ENCODE data around the gene OR9G1.
"Not testable (repeated sequence)": the region's sequence is repeated elsewhere in the genome, so short reads cannot be mapped to it uniquely, and the experiment has no call there.

OR9G1 gene, protein sequence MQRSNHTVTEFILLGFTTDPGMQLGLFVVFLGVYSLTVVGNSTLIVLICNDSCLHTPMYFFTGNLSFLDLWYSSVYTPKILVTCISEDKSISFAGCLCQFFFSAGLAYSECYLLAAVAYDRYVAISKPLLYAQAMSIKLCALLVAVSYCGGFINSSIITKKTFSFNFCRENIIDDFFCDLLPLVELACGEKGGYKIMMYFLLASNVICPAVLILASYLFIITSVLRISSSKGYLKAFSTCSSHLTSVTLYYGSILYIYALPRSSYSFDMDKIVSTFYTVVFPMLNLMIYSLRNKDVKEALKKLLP

DNA sequence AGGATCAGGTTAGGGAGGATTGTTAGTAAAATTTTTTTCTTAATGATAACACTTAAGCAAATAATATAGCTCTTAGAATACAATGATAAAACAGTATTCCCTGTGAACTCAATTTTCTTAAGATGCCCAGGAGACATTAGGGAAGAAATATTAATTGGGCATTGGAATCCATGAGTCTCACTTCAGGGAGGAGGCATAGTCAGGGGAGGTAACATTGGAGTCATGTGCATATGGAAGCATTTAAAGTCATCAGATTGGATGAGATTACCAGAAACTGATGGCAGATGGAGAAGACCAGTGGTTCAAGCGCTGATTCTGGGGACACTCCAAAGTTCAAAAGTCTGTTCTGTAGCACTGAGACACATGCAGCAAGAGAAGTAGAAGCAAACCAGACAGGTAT lies at the start of gene OR9G1:
Gene OR9G1 (plus strand): TSS at position 301 of the 400 bp plus-strand sequence. CDS start 1,293 bp downstream, outside the sequence.
- no peak for DNase-seq

DNA sequence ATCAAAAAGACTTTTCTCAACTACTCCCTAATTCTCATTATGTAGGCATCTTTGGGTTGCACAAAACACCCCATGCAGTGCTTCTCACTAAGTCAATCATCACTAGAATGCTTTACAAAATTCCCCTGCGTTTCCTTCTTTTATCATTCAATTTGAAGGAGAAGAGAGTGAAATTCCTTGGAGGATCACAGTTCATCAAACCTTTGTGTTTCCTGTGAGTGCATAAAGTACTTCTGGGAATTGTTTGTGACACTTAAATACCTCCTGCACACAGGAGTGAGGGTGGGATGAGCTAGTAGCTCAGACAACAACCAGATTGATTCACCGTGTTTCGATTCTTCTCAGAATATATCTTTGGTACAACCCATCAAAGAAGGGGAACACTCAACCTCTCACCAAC lies 39.1 kb upstream of the OR9G1 start:
- DNase-seq = no peak

DNA sequence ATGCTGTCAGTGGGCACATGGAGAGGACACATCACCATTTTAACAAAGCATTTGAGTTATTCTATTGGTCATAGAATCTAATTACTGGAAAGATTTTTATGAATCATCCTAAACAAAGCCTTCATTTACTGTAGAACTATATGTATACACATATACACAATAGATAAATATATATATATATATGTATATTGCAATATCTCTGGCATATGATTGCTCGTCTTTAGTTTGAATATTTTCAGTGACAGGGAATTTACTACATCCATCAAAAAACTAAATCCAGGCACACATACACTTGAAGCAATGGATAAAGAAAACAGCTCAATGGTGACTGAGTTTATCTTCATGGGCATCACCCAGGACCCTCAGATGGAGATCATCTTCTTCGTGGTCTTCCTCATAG lies 35.5 kb upstream of the OR9G1 start, which contains the start of gene OR5AR1:
Gene OR5AR1 (plus strand): TSS at position 301 of the 400 bp plus-strand sequence. CDS start 0 bp downstream, at position 301.
- DNase-seq = no peak

DNA sequence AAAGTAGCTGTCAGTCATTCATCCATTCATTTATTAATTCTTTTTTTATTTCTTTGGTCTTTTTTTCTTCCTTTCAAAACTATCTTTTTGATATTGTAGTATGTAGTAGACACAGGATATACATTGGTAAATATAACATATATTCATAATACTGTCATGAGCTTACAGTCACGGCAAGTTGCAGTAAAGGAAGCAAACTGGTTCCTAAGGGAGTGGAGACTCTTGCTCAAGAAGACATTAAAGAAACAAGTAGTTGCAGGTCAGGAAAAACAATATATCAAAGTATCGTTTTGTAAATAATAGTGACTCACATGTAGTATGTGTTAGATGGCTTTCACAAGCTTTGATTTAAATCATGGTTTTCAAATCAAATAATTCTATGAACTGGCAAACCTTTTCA lies 27.9 kb upstream of the OR9G1 start:
- no peak for DNase-seq

DNA sequence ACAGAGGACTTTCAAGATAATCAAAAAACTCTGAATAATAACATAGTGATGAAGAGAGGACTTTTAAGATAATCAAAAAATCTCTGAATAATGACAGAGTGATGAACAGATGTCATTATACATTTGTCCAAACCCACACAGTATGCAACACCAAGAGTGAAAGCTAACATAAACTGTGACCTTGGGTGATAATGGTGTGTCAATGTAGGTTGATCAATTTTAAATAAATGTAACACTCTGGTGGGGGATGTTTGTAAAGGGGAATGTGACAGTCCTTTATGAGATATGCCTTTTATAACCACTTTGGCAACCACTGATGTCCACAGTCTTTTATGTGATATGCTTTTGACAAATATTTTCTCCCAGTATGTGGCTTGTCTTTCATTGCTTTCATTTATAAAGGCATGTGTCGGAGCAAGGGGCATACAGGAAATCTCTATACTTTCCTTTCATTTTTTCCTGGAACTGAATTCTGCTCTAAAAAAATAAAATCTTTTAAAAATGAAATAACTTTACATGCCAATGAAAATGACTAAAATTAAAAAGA lies 10.3 kb upstream of the OR9G1 start:
- DNase-seq = no peak

DNA sequence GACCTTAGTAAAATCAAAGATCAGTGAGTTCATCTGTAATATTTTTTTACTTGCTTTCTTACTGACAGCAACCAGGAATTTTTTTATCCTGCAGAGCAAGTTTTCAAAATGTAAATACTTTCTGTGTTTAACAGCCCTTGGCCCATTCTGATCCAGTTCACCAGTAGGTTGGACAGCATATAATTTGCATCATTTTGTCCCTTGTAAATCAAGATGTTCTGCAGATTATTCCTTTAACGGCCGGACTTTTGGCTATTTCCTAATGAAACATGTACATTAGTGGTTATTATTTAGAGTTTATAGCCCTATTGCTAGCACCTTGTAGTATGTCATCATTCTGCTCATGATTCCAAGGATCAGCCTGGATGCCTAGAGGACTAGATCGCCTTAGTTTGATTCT lies 7.7 kb upstream of the OR9G1 start:
- not testable (repeated sequence) for DNase-seq

DNA sequence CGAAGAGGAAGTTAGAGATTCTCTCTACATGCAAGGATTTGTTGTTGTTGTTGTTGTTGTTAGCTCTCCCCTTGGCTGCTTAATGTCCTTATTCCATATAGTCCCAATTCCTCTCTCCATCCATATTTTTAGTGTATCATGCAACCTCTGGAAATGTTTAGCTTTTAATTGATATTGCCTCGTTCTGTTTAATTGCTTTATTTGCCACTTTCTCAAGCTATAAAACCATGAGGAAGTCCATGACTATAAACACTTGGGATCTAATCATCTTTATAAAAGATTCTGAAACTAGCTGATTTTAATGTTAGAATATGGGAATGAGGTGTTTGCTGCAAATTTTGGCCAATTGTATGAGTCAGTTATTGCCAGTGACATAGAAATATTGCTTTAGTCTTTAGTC lies 5.5 kb upstream of the OR9G1 start:
- no peak for DNase-seq

DNA sequence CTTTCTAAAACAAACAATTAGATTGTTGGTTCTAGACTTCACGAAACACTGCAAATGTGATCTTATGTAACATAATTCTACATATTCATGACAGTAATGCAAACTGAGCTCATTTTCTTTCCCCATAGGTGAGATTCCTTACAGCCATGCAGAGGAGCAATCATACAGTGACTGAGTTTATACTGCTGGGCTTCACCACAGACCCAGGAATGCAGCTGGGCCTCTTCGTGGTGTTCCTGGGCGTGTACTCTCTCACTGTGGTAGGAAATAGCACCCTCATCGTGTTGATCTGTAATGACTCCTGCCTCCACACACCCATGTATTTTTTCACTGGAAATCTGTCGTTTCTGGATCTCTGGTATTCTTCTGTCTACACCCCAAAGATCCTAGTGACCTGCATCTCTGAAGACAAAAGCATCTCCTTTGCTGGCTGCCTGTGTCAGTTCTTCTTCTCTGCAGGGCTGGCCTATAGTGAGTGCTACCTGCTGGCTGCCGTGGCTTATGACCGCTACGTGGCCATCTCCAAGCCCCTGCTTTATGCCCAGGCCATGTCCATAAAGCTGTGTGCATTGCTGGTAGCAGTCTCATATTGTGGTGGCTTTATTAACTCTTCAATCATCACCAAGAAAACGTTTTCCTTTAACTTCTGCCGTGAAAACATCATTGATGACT lies 1.5 kb downstream of the OR9G1 start:
- DNase-seq = no peak

DNA sequence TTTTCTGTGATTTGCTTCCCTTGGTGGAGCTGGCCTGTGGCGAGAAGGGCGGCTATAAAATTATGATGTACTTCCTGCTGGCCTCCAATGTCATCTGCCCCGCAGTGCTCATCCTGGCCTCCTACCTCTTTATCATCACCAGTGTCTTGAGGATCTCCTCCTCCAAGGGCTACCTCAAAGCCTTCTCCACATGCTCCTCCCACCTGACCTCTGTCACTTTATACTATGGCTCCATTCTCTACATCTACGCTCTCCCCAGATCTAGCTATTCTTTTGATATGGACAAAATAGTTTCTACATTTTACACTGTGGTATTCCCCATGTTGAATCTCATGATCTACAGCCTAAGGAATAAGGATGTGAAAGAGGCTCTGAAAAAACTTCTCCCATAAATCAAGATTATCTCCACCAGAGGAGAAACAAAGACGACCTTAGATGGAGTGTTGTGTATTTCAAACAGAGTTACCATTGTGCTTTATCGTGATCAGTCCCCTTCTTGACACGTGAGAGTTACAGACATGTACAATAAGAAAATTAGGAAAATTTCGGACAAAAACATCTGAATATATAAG lies 2.1 kb downstream of the OR9G1 start:
- DNase-seq = no peak

DNA sequence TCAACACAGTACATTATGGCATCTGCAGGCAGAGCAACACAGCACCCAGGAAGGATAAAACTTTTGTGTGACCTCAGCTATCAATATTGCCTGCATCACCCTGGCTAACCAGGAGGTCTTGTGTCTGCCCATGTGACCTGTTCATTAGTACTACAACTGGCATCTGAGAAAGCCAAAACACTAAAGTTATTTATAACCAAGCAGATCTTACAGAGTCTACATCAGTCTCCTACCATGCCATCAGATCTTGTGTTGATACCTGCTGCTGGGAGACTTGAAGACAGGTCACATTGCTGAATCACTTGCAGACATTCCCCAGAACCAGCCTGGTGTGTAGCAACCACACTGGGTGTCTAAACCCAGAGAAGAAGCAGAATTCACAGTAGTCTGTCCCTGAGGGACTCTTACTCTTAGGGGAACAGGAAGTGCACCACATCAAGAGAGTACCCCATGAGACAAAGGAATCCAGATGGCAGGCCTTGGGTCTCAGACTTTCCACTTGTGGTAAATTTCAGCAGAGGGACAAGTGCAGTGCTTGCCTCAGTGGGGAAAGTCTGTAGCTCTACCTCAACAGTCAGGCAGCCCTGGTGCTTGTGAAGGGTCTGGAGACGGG lies 7.0 kb downstream of the OR9G1 start:
- no peak for DNase-seq

DNA sequence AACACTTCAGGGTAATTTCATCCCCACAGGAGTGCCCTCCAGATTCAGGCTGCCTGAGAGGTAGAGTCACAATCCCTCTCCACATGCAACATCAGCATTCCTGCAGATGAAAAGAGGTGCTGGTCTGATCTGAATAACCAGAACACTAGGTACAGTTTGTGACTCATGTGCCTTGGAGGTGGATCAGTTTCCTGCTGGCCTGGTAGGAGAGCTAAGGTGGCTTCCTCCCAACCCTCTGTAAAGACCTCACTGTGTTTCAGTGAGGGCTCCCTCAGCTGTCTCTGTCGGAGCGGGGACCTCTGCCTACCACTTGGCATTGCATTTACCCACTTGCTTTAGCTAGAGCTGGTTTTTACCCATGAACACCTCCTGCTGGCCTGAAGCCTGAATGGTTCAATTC lies 7.6 kb downstream of the OR9G1 start:
- DNase-seq = no peak

DNA sequence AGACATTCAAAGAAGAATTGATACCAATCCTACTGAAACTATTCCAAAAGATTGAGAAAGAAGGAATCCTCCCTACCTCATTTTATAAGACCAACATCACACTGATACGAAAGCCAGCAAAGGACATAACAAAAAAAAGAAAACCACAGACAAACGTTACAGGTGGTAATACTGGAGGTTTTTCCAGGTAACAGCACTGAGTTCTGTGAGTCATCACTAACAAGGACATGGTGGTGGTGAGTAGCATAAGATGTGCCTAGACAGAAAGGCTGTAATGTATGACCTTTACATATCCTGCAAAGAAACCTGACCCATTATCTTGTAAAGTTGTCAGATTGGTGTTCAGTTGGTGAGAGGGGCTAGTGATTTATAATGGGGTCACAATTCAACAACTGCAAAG lies 15.3 kb downstream of the OR9G1 start:
- no peak for DNase-seq

DNA sequence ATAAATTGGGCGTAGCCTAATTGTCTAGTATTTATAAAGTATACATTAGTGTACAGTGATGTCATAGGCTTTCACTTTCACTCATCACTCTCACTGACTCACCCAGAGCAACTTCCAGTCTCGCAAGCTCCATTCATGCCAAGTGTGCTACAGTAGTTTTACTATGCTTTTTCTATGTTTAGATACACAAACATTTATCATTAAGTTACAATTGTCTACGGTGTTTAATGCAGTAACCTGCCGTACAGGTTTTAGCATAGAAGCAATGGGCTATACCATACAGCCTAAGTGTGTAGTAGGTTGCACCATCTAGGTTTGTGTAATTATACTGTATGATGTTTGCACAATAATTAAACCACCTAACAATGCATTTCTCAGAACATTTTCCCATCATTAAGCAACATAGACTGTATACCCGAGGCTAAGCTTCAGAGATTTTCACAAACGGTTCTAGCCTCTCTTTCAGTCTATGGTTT lies 17.5 kb downstream of the OR9G1 start:
- DNase-seq = no peak

DNA sequence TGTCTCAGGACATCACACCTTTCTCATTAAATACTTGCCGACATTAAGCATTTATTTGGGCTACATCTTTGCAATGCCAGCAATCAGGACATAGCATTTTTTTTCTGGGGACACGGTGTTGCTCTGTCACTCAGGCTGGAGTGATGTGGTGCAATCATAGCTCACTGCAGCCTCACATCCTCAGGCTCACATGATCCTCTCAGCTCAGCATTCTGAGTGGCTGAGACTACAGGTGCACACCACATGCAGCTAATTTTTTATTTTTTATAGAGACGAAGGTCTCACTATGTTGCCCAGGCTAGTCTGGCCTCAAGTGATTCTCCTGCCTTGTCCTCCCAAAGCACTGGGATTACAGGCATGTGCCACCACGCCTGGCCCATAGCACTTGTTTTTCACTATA lies 21.6 kb downstream of the OR9G1 start:
- no peak for DNase-seq

DNA sequence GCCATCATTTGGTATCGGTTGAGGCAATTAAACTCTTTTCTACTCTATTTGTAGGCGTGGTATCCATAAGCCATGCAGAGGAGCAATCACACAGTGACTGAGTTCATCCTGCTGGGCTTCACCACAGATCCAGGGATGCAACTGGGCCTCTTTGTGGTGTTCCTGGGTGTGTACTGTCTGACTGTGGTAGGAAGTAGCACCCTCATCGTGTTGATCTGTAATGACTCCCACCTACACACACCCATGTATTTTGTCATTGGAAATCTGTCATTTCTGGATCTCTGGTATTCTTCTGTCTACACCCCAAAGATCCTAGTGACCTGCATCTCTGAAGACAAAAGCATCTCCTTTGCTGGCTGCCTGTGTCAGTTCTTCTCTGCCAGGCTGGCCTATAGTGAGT lies 41.2 kb downstream of the OR9G1 start:
- no peak for DNase-seq

DNA sequence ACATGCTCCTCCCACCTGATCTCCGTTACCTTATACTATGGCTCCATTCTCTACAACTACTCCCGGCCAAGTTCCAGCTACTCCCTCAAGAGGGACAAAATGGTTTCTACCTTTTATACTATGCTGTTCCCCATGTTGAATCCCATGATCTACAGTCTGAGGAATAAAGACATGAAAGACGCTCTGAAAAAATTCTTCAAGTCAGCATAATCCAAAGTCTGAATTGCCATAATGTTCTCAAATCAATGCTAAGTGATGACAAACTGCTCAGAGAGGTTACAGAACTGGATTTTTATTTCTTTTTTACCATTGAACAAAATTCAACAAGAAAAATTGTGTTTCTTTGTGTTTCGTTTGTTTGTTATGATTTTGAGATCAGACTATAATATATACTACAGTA lies 42.0 kb downstream of the OR9G1 start:
- DNase-seq = no peak

DNA sequence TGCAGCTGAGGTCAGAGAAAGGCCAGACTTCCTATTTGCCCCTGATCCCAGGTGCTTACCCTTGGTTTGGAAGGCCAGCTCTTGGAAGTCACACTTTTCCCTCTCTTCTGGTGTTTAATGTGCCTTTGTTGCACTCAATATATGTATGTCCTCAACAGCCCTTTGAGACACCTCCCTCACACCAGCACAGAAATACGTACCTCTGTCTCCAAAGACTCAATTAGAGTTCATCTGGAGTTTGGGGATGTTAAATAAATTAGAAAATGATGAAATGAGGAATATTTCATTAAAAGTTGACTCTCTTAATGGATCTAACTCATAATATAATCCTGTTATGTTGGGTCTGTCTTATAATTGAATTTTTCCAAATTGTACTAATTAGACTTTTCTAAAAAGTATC lies 49.7 kb downstream of the OR9G1 start, which contains the start of gene OR9G4:
Gene OR9G4 (minus strand): TSS at position 101 of the 400 bp plus-strand sequence. CDS start 4,931 bp downstream, outside the sequence.
- DNase-seq = no peak

DNA sequence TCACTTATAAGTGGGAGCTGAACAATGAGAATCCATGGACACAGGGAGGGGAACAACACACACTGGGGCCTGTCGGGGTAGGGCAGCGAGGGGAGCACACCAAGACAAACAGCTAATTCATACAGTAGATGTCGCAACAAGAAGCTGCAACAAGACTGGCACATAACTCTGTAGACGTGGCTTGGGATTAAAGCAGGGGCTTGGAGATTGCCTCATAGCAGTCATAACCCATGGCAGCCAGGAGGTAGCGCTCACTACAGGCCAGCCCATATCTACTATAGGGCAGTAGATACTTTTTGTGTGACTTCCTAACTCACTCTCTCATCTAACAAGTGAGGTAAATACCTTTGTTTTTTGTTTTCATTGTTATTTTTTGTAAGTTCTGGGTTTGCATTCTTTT lies 51.3 kb downstream of the OR9G1 start:
- no peak for DNase-seq

DNA sequence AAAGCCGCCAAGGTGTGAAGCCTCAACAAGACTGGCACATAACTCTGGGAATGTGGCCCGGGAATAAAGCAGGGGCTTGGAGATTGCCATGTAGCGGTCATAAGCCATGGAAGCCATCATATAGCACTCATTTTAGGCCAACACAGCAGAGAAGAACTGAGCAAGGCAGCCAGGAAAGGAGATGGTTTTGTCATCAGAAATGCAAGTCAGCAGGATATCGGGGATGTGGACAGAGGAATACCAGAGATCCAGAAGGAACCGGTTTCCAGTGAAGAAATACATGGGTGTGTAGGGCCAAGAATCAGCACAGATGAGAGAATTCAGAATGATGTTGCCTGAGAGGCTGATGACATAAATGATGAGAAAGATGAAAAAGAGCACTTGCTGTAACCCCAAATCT lies 52.6 kb downstream of the OR9G1 start:
- no peak for DNase-seq
